ENCODE data around the gene ADAM12.

DNA sequence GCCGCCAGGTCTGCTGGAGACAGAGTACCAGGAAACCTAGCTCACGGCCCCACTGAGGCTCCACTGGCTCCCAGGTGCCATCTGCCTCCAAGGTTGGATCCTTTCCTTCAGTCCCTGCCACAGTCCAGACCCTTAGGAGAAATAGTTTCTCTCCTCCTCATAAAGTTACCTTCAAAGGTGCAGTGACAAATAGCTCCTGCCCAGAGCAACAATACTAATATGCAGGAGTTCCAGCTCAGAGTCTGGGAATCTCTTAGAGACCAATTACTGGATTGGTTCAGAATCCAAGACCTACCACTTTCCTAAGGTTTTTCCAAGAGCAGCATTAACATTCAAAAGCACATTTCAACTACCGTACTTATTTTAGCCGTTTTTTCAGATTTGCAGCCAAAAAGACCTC, 41.0 kb upstream of the ADAM12 start:
- TF ChIP-seq, protein P1, sequence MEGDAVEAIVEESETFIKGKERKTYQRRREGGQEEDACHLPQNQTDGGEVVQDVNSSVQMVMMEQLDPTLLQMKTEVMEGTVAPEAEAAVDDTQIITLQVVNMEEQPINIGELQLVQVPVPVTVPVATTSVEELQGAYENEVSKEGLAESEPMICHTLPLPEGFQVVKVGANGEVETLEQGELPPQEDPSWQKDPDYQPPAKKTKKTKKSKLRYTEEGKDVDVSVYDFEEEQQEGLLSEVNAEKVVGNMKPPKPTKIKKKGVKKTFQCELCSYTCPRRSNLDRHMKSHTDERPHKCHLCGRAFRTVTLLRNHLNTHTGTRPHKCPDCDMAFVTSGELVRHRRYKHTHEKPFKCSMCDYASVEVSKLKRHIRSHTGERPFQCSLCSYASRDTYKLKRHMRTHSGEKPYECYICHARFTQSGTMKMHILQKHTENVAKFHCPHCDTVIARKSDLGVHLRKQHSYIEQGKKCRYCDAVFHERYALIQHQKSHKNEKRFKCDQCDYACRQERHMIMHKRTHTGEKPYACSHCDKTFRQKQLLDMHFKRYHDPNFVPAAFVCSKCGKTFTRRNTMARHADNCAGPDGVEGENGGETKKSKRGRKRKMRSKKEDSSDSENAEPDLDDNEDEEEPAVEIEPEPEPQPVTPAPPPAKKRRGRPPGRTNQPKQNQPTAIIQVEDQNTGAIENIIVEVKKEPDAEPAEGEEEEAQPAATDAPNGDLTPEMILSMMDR (IDR thresholded peaks at IDR 0.05; ENCODE audit: insufficient read depth, low read depth, low read length), result no peak
- TF ChIP-seq EZH2 (IDR thresholded peaks at IDR 0.05; ENCODE audit: insufficient read depth, low read length), result no peak

Data from astrocyte (in vitro differentiated cells and primary cell).